Dermis blood vessel endothelial cell (primary cell): ENCODE measurements around the gene NQO1. TPM values are rescaled to one million over a fixed set of nuclear protein-coding genes. Genes with fewer than 3 reads are reported as not detected.

ENCODE experiments used
- DNase-seq: peaks from one replicate; pipeline ENCODE4 v3.0.0; 2010
- total RNA-seq: library from RNA; depleted of rRNA; stranded (reverse); fragments of >200 nt; gene quantifications from 2 replicates; pipeline ENCODE4 v1.2.3, GENCODE V29; 2014

The NQO1 gene
- total RNA-seq, 1 donor from 2014 or later: 427 TPM

GRCh38 chr16:69706256-69706974 is 19.9 kb downstream of the NQO1 start:
- DNase-seq: no peak

- no peak for DNase-seq
These were observed 22.7 kb downstream of the NQO1 start for GRCh38 chr16:69703638-69704037.

GRCh38 chr16:69701866-69702265 is 24.5 kb downstream of the NQO1 start:
- no peak for DNase-seq

- DNase-seq: no peak
These were observed 24.9 kb downstream of the NQO1 start for GRCh38 chr16:69701452-69701851.

- DNase-seq: no peak
These were observed 26.4 kb downstream of the NQO1 start for GRCh38 chr16:69699915-69700314.

- DNase-seq: no peak
These were observed 28.0 kb downstream of the NQO1 start for GRCh38 chr16:69698404-69698803.

GRCh38 chr16:69693916-69694315 is 32.4 kb downstream of the NQO1 start:
- no peak for DNase-seq

GRCh38 chr16:69691980-69692911 is 34.1 kb downstream of the NQO1 start:
- DNase-seq: no peak

- DNase-seq: no peak
These were observed 37.8 kb downstream of the NQO1 start for GRCh38 chr16:69688589-69688988.

GRCh38 chr16:69680358-69680757 is 46.0 kb downstream of the NQO1 start:
- no peak for DNase-seq

- no peak for DNase-seq
These were observed 53.2 kb downstream of the NQO1 start for GRCh38 chr16:69672998-69673713.

- DNase-seq: no peak
These were observed 53.9 kb downstream of the NQO1 start for GRCh38 chr16:69672315-69672997.

- no peak for DNase-seq
These were observed 56.8 kb downstream of the NQO1 start for GRCh38 chr16:69669577-69669976.

GRCh38 chr16:69663846-69664245 is 62.5 kb downstream of the NQO1 start:
- no peak for DNase-seq

GRCh38 chr16:69662901-69663300 is 63.5 kb downstream of the NQO1 start:
- peak; percentile 8 for DNase-seq

GRCh38 chr16:69660166-69660565 is 66.2 kb downstream of the NQO1 start:
- no peak for DNase-seq

Other genes starting within 250 kb of the NQO1 start
- gene NFAT5, start 160.6 kb downstream of the NQO1 start, total RNA-seq: 30.5 and 46.1 TPM in 2 replicates
- 19.4 and 22.7 TPM in 2 replicates for gene NOB1, start 28.4 kb upstream of the NQO1 start, total RNA-seq
- 25.4 and 39.0 TPM in 2 replicates for gene WWP2, start 35.8 kb upstream of the NQO1 start, total RNA-seq
- gene CLEC18A, start 224.8 kb upstream of the NQO1 start, total RNA-seq: 0.14 and 0.68 TPM in 2 replicates